H1 (cell line): ENCODE results near the gene CUL9. TPM values are rescaled to one million over a fixed set of nuclear protein-coding genes. Genes with fewer than 3 reads are reported as not detected.

Experiments used
- CTCF ChIA-PET: fragments of 300-600 bp; sonication (Branson Sonifier 250); formaldehyde crosslinking; loops from one replicate; lab custom pipeline; 2021; ENCODE audit not compliant: partially characterized antibody; lab: Charles Lee
- POLR2A ChIA-PET: fragments of 300-600 bp; sonication (Branson Sonifier 250); formaldehyde crosslinking; loops from one replicate; lab custom pipeline; 2021; ENCODE audit warnings: inconsistent platforms; ENCODE audit not compliant: partially characterized antibody; lab: Charles Lee
- DNase-seq, 2 experiments: peaks; one replicate each; pipeline versions ENCODE4 v3.0.0 to v3.0.0-alpha.2; 2010 to 2022; ENCODE audit warnings: low spot score in 2 of 2, low read depth in 1 of 2, mixed read lengths in 1 of 2
- FAIRE-seq: peaks from 2 replicates; lab custom pipeline; 2011; peaks lifted over from hg19 to GRCh38; lab: Jason Lieb, UNC
- H2AFZ ChIP-seq: 2 replicates; pipeline ENCODE4 v1.8.1; 2012; ENCODE audit warnings: low read length, inconsistent platforms
- H2AK5ac ChIP-seq: 2 replicates; pipeline ENCODE4 v1.6.1; 2013; ENCODE audit warnings: low read depth, low read length
- H2BK120ac ChIP-seq: replicated peaks from 2 replicates; pipeline ENCODE3; 2013; ENCODE audit warnings: low read depth, low read length, inconsistent platforms
- H2BK12ac ChIP-seq: 2 replicates; pipeline ENCODE4 v1.6.1; 2013; ENCODE audit warnings: low read depth, low read length
- H2BK15ac ChIP-seq: 2 replicates; pipeline ENCODE4 v1.6.1; 2013; ENCODE audit warnings: low read length
- H2BK20ac ChIP-seq: 2 replicates; pipeline ENCODE4 v1.6.1; 2013; ENCODE audit warnings: low read length
- H2BK5ac ChIP-seq: 2 replicates; pipeline ENCODE4 v1.6.1; 2013; ENCODE audit warnings: low read depth, low read length
- H3K14ac ChIP-seq: 2 replicates; pipeline ENCODE4 v1.6.1; 2013; ENCODE audit warnings: inconsistent platforms; ENCODE audit not compliant: insufficient read length
- H3K18ac ChIP-seq: 2 replicates; pipeline ENCODE4 v1.6.1; 2013; ENCODE audit warnings: low read length; ENCODE audit errors: extremely low read depth
- H3K23ac ChIP-seq: 2 replicates; pipeline ENCODE4 v1.6.1; 2013; ENCODE audit warnings: inconsistent platforms; ENCODE audit not compliant: insufficient read length
- H3K23me2 ChIP-seq: 2 replicates; pipeline ENCODE4 v1.6.1; 2013; ENCODE audit warnings: low read depth, low read length
- H3K27ac ChIP-seq: 2 replicates; pipeline ENCODE4 v1.6.1; 2011; ENCODE audit warnings: low read depth, low read length, inconsistent platforms
- H3K27me3 ChIP-seq, 4 experiments: replicated peaks in 1 of 4; 1 replicate in 1 of 4; 2 replicates in 3 of 4; pipeline versions ENCODE4 v1.6.1 to v1.8.1; 2011 to 2013; ENCODE audit warnings: low read length in 3 of 4, mild to moderate bottlenecking in 3 of 4, inconsistent platforms in 2 of 4, mixed read lengths in 2 of 4, moderate library complexity in 1 of 4; ENCODE audit not compliant: control insufficient read depth in 3 of 4, insufficient read depth in 3 of 4; ENCODE audit errors: extremely low read depth in 1 of 4
- H3K36me3 ChIP-seq, 4 experiments: 2 replicates each; pipeline versions ENCODE4 v1.6.1 to v1.8.1; 2011 to 2013; ENCODE audit warnings: mild to moderate bottlenecking in 4 of 4, low read length in 3 of 4, moderate library complexity in 2 of 4, control low read depth in 1 of 4, inconsistent platforms in 1 of 4; ENCODE audit not compliant: insufficient read depth in 4 of 4, control insufficient read depth in 2 of 4
- H3K4ac ChIP-seq: replicated peaks from 2 replicates; pipeline ENCODE3; 2013; ENCODE audit warnings: low read length, low read depth, mixed read lengths, inconsistent platforms; ENCODE audit not compliant: insufficient read length
- H3K4me1 ChIP-seq, 4 experiments: replicated peaks in 1 of 4; 1 replicate in 1 of 4; 2 replicates in 3 of 4; pipeline versions ENCODE4 v1.6.1 to v1.8.1; 2011 to 2013; ENCODE audit warnings: low read length in 3 of 4, inconsistent platforms in 2 of 4, mixed read lengths in 1 of 4; ENCODE audit not compliant: insufficient read depth in 4 of 4, control insufficient read depth in 3 of 4
- H3K4me2 ChIP-seq, 2 experiments: 2 replicates each; pipeline versions ENCODE4 v1.6.1 to v1.8.1; 2011 to 2013; ENCODE audit warnings: low read depth in 2 of 2, low read length in 2 of 2, control low read depth in 1 of 2, inconsistent platforms in 1 of 2, mild to moderate bottlenecking in 1 of 2; ENCODE audit not compliant: insufficient read depth in 1 of 2
- H3K4me3 ChIP-seq, 4 experiments: fragments of 200-600, 300-600 bp in 1 of 4; sonication (generic), shearing (Covaris generic), sonication (Bioruptor Twin) in 1 of 4; 2 replicates each; pipeline versions ENCODE4 v1.5.1 to v1.8.1; 2011 to 2016; ENCODE audit warnings: low read length in 4 of 4, low read depth in 3 of 4, control low read depth in 2 of 4, inconsistent platforms in 2 of 4, mild to moderate bottlenecking in 2 of 4, mixed read lengths in 1 of 4, moderate library complexity in 1 of 4; ENCODE audit not compliant: insufficient read depth in 2 of 4; ENCODE audit errors: extremely low read depth in 1 of 4
- H3K56ac ChIP-seq: replicated peaks from 2 replicates; pipeline ENCODE3; 2013; ENCODE audit warnings: low read depth, mild to moderate bottlenecking, mixed read lengths, low read length, inconsistent platforms; ENCODE audit not compliant: insufficient read length
- H3K79me1 ChIP-seq: 2 replicates; pipeline ENCODE4 v1.6.1; 2013; ENCODE audit warnings: low read depth, low read length, control low read depth
- H3K79me2 ChIP-seq, 2 experiments: 2 replicates each; pipeline versions ENCODE4 v1.6.1 to v1.8.1; 2012 to 2013; ENCODE audit warnings: low read length in 2 of 2, mild to moderate bottlenecking in 2 of 2, inconsistent platforms in 1 of 2; ENCODE audit not compliant: insufficient read depth in 2 of 2, control insufficient read depth in 1 of 2
- H3K9ac ChIP-seq, 4 experiments: replicated peaks in 1 of 4; 1 replicate in 1 of 4; 2 replicates in 3 of 4; pipeline versions ENCODE4 v1.6.1 to v1.8.1; 2011 to 2013; ENCODE audit warnings: low read depth in 3 of 4, low read length in 3 of 4, control low read depth in 2 of 4, mild to moderate bottlenecking in 2 of 4, moderate library complexity in 2 of 4, inconsistent platforms in 1 of 4; ENCODE audit errors: extremely low read depth in 1 of 4
- H3K9me3 ChIP-seq, 2 experiments: 2 replicates each; pipeline versions ENCODE4 v1.6.1 to v1.8.1; 2012 to 2013; ENCODE audit warnings: mild to moderate bottlenecking in 2 of 2, moderate library complexity in 2 of 2, control low read depth in 1 of 2, inconsistent platforms in 1 of 2, low read depth in 1 of 2, low read length in 1 of 2, mixed read lengths in 1 of 2; ENCODE audit not compliant: insufficient read depth in 2 of 2
- H4K20me1 ChIP-seq, 2 experiments: replicated peaks in 1 of 2; 2 replicates each; pipeline versions ENCODE3 to v1.8.1; 2011 to 2013; ENCODE audit warnings: inconsistent platforms in 2 of 2, low read length in 2 of 2, mild to moderate bottlenecking in 1 of 2; ENCODE audit not compliant: insufficient read depth in 2 of 2, control insufficient read depth in 1 of 2
- H4K5ac ChIP-seq: 2 replicates; pipeline ENCODE4 v1.6.1; 2013; ENCODE audit warnings: low read length, low read depth, mixed read lengths, inconsistent platforms; ENCODE audit not compliant: insufficient read length
- H4K8ac ChIP-seq: 2 replicates; pipeline ENCODE4 v1.8.0; 2013; ENCODE audit warnings: mild to moderate bottlenecking, moderate library complexity, low read length, inconsistent platforms; ENCODE audit not compliant: insufficient read depth; ENCODE audit errors: extremely low read depth
- H4K91ac ChIP-seq: replicated peaks from 2 replicates; pipeline ENCODE3; 2013; ENCODE audit warnings: low read length, mixed read lengths, inconsistent platforms; ENCODE audit not compliant: insufficient read length
- BRCA1 ChIP-seq: IDR thresholded peaks from 2 replicates; pipeline ENCODE4 v1.6.1; 2012; ENCODE audit warnings: low read depth, low read length, improper control_type of control experiment
- POLR2A ChIP-seq, 2 experiments: IDR thresholded peaks; 1 replicate in 1 of 2; 2 replicates in 1 of 2; pipeline ENCODE4 v1.6.1; 2011; ENCODE audit warnings: low read depth in 2 of 2, low read length in 2 of 2, mild to moderate bottlenecking in 2 of 2; ENCODE audit errors: control extremely low read depth in 1 of 2
- POLR2AphosphoS5 ChIP-seq: IDR thresholded peaks from 2 replicates; pipeline ENCODE4 v1.6.1; 2011; ENCODE audit warnings: low read depth, low read length
- WGBS, 2 experiments: shearing (Covaris generic) in 1 of 2; methylation state at CpG; one replicate each; pipeline versions ENCODE4 v1.1.6 to v1.1.7; 2013 to 2015; ENCODE audit warnings: low lambda C conversion rate in 2 of 2, mixed read lengths in 2 of 2, inconsistent platforms in 1 of 2, low coverage in 1 of 2, missing lambda C conversion rate in 1 of 2; ENCODE audit not compliant: insufficient replicate concordance in 2 of 2, insufficient coverage in 1 of 2, insufficient read length in 1 of 2; ENCODE audit errors: extremely low coverage in 1 of 2, missing lambda C conversion rate in 1 of 2; 5-methylcytosine and 5-hydroxymethylcytosine counted together
- polyA plus RNA-seq, 7 experiments: library from polyadenylated mRNA; depleted of rRNA in 3 of 7; stranded (reverse) in 5 of 7; unstranded in 2 of 7; fragments of >200 nt in 5 of 7; fragments of 200-250 nt in 2 of 7; gene quantifications; 1 replicate in 5 of 7; 2 replicates in 1 of 7; 4 replicates in 1 of 7; pipeline versions ENCODE4 v1.2.1 to v1.2.3, GENCODE V29; 2011 to 2013; ENCODE audit warnings: missing spikeins in 2 of 7, mixed read lengths in 2 of 7
- total RNA-seq: library from RNA; stranded (reverse); fragmentation: NEBNext Ultra II Directional; extraction: Animal tissue kit (Norgen Biotek cat#: 25700); gene quantifications from 2 replicates; pipeline ENCODE4 v1.2.1, GENCODE V29; 2021

The CUL9 gene
- total and polyA plus RNA-seq, 2 of the 8 experiments (the other 6 are each of a cell fraction or from before 2014, with no cell fraction given), result 7.7 to 9.8 TPM

- no peak overlapping the region for H4K8ac ChIP-seq
- H3K27ac ChIP-seq, result no peak overlapping the region
- H4K5ac ChIP-seq, result no peak overlapping the region
- H3K23ac ChIP-seq, result no peak overlapping the region
- peaks cover 0 to 28% of the 10 kb centered on the region in 2 experiments; a peak in 2 of 4 replicates for H3K79me2 ChIP-seq
- H2BK120ac ChIP-seq, result no peak overlapping the region
- DNase-seq (no peak), FAIRE-seq (no peak)
- H3K36me3 ChIP-seq, result peaks cover 20 to 36% (median 34%) of the 10 kb centered on the region in 4 experiments
- H3K18ac ChIP-seq, result no peak overlapping the region
- peaks cover 13 to 33% of the 10 kb centered on the region in 2 experiments for H4K20me1 ChIP-seq
- H2BK12ac ChIP-seq, result no peak overlapping the region
- TF ChIP-seq BRCA1 (no peak), POLR2A (IDR thresholded peaks at IDR 0.05; ENCODE audit: control extremely low read depth in 1 of 2, low read depth in 2 of 2, low read length in 2 of 2) (0 out of 3 replicates have a peak, but pooled peaks of 1 of the 2 experiments have one; percentile 34), POLR2AphosphoS5 (peak; percentile 29)
- ChIA-PET CTCF (interaction anchor here (0.9 kb wide), 1 partner anchor 53 kb away, joined by 3 read pairs; the partner anchor contains the start of gene DNPH1), POLR2A (interaction anchor here (1.5 to 2.3 kb wide), 4 partner anchors 18 to 162 kb away, joined by 3 to 10 read pairs (median 6); partner anchors contain the start of genes KLHDC3 and MEA1)
- H2BK15ac ChIP-seq, result no peak overlapping the region
- WGBS, 2 experiments, result 90% methylated on average over 5 of the region's 6 CpGs; no CpG with 5 or more reads in 1 of the 2 experiments
- no peak overlapping the region; the same call in 1 of the 2 replicates for H2BK5ac ChIP-seq
- no peak overlapping the region for H2AFZ ChIP-seq
- H3K4me3 ChIP-seq, result no peak overlapping the region
- no peak overlapping the region for H3K9ac ChIP-seq
- H3K79me1 ChIP-seq, result peaks cover 3% of the 10 kb centered on the region; the same call in 1 of the 2 replicates
- H3K4me2 ChIP-seq, result no peak overlapping the region
- H2BK20ac ChIP-seq, result no peak overlapping the region
- H3K56ac ChIP-seq, result no peak overlapping the region
- H3K4me1 ChIP-seq, result peaks cover 9 to 17% (median 12%) of the 10 kb centered on the region in 4 experiments
- no peak overlapping the region for H2AK5ac ChIP-seq
- H3K23me2 ChIP-seq, result peaks cover 9% of the 10 kb centered on the region
- no peak overlapping the region for H3K14ac ChIP-seq
- H3K27me3 ChIP-seq, result peaks cover 0 to 6% (median 2%) of the 10 kb centered on the region in 4 experiments; a peak in 3 of 7 replicates
- H4K91ac ChIP-seq, result no peak overlapping the region
- H3K4ac ChIP-seq, result no peak overlapping the region
- H3K9me3 ChIP-seq, result no peaks in the 10 kb centered on the region
Measured at GRCh38 chr6:43176423-43176786, 5.6 kb upstream of the CUL9 start.
